Measurements from ENCODE around the gene PTPN3. TPM values are rescaled to one million over a fixed set of nuclear protein-coding genes. Genes with fewer than 3 reads are reported as not detected.
A peak's percentile ranks its signal among the peaks of the same experiment; 100 is the strongest.

Gene PTPN3
- total RNA-seq, 2 donors from 2014 or later = 13.2 to 19.5 TPM

- 10 to 12% methylated on average over 11 of the region's 11 CpGs for WGBS, 2 donors
- no peaks in the 10 kb centered on the region for H3K27me3 ChIP-seq
- H3K4me1 ChIP-seq = peaks cover 16% of the 10 kb centered on the region
- intact Hi-C loops (cut with DNase I) = loop anchor here (5.0 kb wide), 1 partner anchor 83 kb away; no protein-coding TSS in a partner anchor
- H3K4me3 ChIP-seq = no peak overlapping the region
- H3K36me3 ChIP-seq (replicated peaks in 1 of 2; ENCODE audit: insufficient read depth in 1 of 2, low read depth in 2 of 2) = no peaks in the 10 kb centered on the region
- H3K27ac ChIP-seq = no peak overlapping the region
- no peak for TF ChIP-seq POLR2A (IDR thresholded peaks at IDR 0.05)
- TF ChIP-seq CTCF (IDR thresholded peaks at IDR 0.05) = peak; percentile 80 to 97 (median 95)
- peak; percentile 81 to 87 (median 84) for DNase-seq
- peak; percentile 90 for ATAC-seq
- no peaks in the 10 kb centered on the region for H3K9me3 ChIP-seq
Observed at GRCh38 chr9:109520475-109521132, 22.5 kb upstream of the PTPN3 start.

- intact Hi-C loops (cut with DNase I) = no loop called here
- Histone ChIP-seq H3K4me3 (no peak overlapping the region), H3K4me1 (peaks cover 16% of the 10 kb centered on the region), H3K27ac (no peak overlapping the region), H3K27me3 (no peaks in the 10 kb centered on the region), H3K36me3 (replicated peaks in 1 of 2; ENCODE audit: insufficient read depth in 1 of 2, low read depth in 2 of 2) (no peaks in the 10 kb centered on the region), H3K9me3 (no peaks in the 10 kb centered on the region)
- ATAC-seq = no peak
- TF ChIP-seq POLR2A (IDR thresholded peaks at IDR 0.05) (no peak), CTCF (IDR thresholded peaks at IDR 0.05) (no peak)
- DNase-seq = no peak
- WGBS, 2 donors = 62 to 67% methylated on average over 5 of the region's 5 CpGs
Observed at GRCh38 chr9:109519366-109519765, 21.3 kb upstream of the PTPN3 start.

GRCh38 chr9:109518621-109519335 lies 20.7 kb upstream of the PTPN3 start:
- intact Hi-C loops (cut with DNase I) = no loop called here

GRCh38 chr9:109517901-109518377 lies 19.8 kb upstream of the PTPN3 start:
- no peaks in the 10 kb centered on the region for H3K36me3 ChIP-seq (replicated peaks in 1 of 2; ENCODE audit: insufficient read depth in 1 of 2, low read depth in 2 of 2)
- peaks cover 16% of the 10 kb centered on the region for H3K4me1 ChIP-seq
- ATAC-seq (peak; percentile 69), DNase-seq (peak; percentile 38 to 72 (median 64))
- TF ChIP-seq POLR2A (IDR thresholded peaks at IDR 0.05) (no peak), CTCF (IDR thresholded peaks at IDR 0.05) (peak in 1 of 7 experiments; percentile 6)
- no peaks in the 10 kb centered on the region for H3K9me3 ChIP-seq
- H3K27ac ChIP-seq = peak overlapping the region in 2 of 4 donors; percentile 31 to 48
- H3K27me3 ChIP-seq = no peaks in the 10 kb centered on the region
- intact Hi-C loops (cut with DNase I) = no loop called here
- H3K4me3 ChIP-seq = no peak overlapping the region
- WGBS, 2 donors = 67 to 75% methylated on average over 1 of the region's 1 CpG

More at GRCh38 chr9:109518621-109519335, 20.7 kb upstream of the PTPN3 start:
- no peaks in the 10 kb centered on the region for H3K36me3 ChIP-seq (replicated peaks in 1 of 2; ENCODE audit: insufficient read depth in 1 of 2, low read depth in 2 of 2)
- no peak for ATAC-seq
- no peaks in the 10 kb centered on the region for H3K9me3 ChIP-seq
- H3K4me1 ChIP-seq = peaks cover 16% of the 10 kb centered on the region
- WGBS, 2 donors = 88 to 96% methylated on average over 4 of the region's 4 CpGs
- H3K27ac ChIP-seq = peak overlapping the region in 1 of 4 donors; percentile 48
- TF ChIP-seq POLR2A (IDR thresholded peaks at IDR 0.05) = no peak
- TF ChIP-seq CTCF (IDR thresholded peaks at IDR 0.05) = no peak
- H3K4me3 ChIP-seq = no peak overlapping the region
- no peaks in the 10 kb centered on the region for H3K27me3 ChIP-seq
- no peak for DNase-seq
